ENCODE results near the gene CIDEC. TPM values are rescaled to one million over a fixed set of nuclear protein-coding genes. Genes with fewer than 3 reads are reported as not detected.
A peak's percentile ranks its signal among the peaks of the same experiment; 100 is the strongest.
"Not testable (repeated sequence)": the region's sequence is repeated elsewhere in the genome, so short reads cannot be mapped to it uniquely, and the experiment has no call there.

The CIDEC gene
- polyA plus RNA-seq, 1 experiment = 0.09 TPM

GRCh38 chr3:9848860-9849259 is 31.2 kb downstream of the CIDEC start:
- POLR2A ChIA-PET; DNase-seq (ENCODE audit: low read depth); H3K4me3 ChIP-seq (ENCODE audit: low read depth, low read length); H3K36me3 ChIP-seq (ENCODE audit: control insufficient read depth, insufficient read depth, low read length); H3K27me3 ChIP-seq (ENCODE audit: control insufficient read depth, insufficient read depth, low read length): not testable (repeated sequence)
- TF ChIP-seq, protein P1, sequence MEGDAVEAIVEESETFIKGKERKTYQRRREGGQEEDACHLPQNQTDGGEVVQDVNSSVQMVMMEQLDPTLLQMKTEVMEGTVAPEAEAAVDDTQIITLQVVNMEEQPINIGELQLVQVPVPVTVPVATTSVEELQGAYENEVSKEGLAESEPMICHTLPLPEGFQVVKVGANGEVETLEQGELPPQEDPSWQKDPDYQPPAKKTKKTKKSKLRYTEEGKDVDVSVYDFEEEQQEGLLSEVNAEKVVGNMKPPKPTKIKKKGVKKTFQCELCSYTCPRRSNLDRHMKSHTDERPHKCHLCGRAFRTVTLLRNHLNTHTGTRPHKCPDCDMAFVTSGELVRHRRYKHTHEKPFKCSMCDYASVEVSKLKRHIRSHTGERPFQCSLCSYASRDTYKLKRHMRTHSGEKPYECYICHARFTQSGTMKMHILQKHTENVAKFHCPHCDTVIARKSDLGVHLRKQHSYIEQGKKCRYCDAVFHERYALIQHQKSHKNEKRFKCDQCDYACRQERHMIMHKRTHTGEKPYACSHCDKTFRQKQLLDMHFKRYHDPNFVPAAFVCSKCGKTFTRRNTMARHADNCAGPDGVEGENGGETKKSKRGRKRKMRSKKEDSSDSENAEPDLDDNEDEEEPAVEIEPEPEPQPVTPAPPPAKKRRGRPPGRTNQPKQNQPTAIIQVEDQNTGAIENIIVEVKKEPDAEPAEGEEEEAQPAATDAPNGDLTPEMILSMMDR (IDR thresholded peaks at IDR 0.05; ENCODE audit: insufficient read depth, low read depth, low read length) = peak; percentile 53
- CTCF ChIA-PET = interaction anchor here (0.6 to 1.5 kb wide), 9 partner anchors 35 to 373 kb away, joined by 3 to 6 read pairs (median 3); no protein-coding TSS in a partner anchor

GRCh38 chr3:9847870-9848269 is 32.2 kb downstream of the CIDEC start:
- H3K4me3 ChIP-seq (ENCODE audit: low read depth, low read length); H3K27me3 ChIP-seq (ENCODE audit: control insufficient read depth, insufficient read depth, low read length); DNase-seq (ENCODE audit: low read depth); POLR2A ChIA-PET; H3K36me3 ChIP-seq (ENCODE audit: control insufficient read depth, insufficient read depth, low read length): not testable (repeated sequence)
- CTCF ChIA-PET = interaction anchor here (0.6 to 1.4 kb wide), 3 partner anchors 44 to 85 kb away, joined by 3 to 4 read pairs (median 3); no protein-coding TSS in a partner anchor

- no peak overlapping the region for H3K4me3 ChIP-seq (ENCODE audit: low read depth, low read length)
- no peaks in the 10 kb centered on the region for H3K36me3 ChIP-seq (ENCODE audit: control insufficient read depth, insufficient read depth, low read length)
- no peaks in the 10 kb centered on the region; the same call in 1 of the 2 replicates for H3K27me3 ChIP-seq (ENCODE audit: control insufficient read depth, insufficient read depth, low read length)
- ChIA-PET POLR2A (no interaction called here), CTCF (no interaction called here)
- TF ChIP-seq, protein P1 (IDR thresholded peaks at IDR 0.05; ENCODE audit: insufficient read depth, low read depth, low read length) = no peak
- no peak for DNase-seq (ENCODE audit: low read depth)
These were observed 33.0 kb downstream of the CIDEC start for GRCh38 chr3:9846931-9847488.

GRCh38 chr3:9846231-9846630 is 33.8 kb downstream of the CIDEC start:
- ChIA-PET CTCF (interaction anchor here (0.5 to 1.8 kb wide), 3 partner anchors 100 to 405 kb away, joined by 3 to 7 read pairs (median 3); no protein-coding TSS in a partner anchor), POLR2A (no interaction called here)
- H3K4me3 ChIP-seq (ENCODE audit: low read depth, low read length) = no peak overlapping the region
- no peaks in the 10 kb centered on the region for H3K27me3 ChIP-seq (ENCODE audit: control insufficient read depth, insufficient read depth, low read length)
- TF ChIP-seq, protein P1 (IDR thresholded peaks at IDR 0.05; ENCODE audit: insufficient read depth, low read depth, low read length) = no peak
- no peak for DNase-seq (ENCODE audit: low read depth)
- H3K36me3 ChIP-seq (ENCODE audit: control insufficient read depth, insufficient read depth, low read length) = peaks cover 3% of the 10 kb centered on the region

DNA sequence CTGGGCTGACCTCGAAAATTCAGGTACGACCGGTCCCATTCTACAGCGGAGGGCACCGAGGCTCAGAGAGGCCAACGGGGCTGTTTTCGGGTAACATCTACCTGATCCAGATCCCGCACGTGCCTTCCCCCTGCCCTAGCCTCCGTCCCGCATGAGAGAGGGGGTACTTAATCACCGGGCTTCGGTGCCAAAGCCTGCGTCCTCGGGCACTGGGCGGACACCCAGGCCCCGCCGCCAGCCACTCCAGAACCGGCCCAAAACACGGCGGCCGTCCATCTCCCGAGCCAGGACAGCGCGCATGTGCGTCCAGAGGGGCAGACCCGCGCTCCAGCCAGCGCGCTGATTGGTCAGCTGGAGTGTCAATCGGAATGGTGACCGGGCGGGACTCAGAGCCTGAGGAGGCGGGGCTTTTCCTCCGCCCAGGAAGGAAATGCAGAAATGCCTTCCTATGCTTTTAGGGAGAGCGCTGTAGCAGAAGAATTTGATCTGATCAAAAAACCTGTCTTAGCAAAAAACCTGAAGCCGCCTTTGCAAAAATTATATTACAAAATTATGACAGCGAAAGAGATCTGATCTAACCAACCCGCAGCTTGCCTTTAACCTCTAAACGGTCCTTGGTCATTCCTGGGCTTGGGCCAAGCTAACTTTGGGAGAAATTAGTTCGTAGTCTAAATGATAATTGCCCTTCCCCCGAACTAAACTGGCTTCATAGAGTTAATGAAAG is 36.2 kb downstream of the CIDEC start, which contains the start of gene RPUSD3:
Gene RPUSD3, minus strand, starts transcription at position 294 of the 724 bp plus-strand sequence. Its CDS starts 18 bp downstream, at position 276.
- CTCF ChIA-PET = interaction anchor here (0.9 to 2.7 kb wide), 3 partner anchors 71 to 103 kb away, joined by 5 to 10 read pairs (median 10); partner anchors contain the start of gene CRELD1
- POLR2A ChIA-PET = interaction anchor here (0.6 to 0.7 kb wide), 2 partner anchors 11 to 73 kb away, joined by 3 to 4 read pairs; no protein-coding TSS in a partner anchor
- TF ChIP-seq, protein P1 (IDR thresholded peaks at IDR 0.05; ENCODE audit: insufficient read depth, low read depth, low read length) = no peak
- Histone ChIP-seq H3K36me3 (ENCODE audit: control insufficient read depth, insufficient read depth, low read length) (peaks cover 7% of the 10 kb centered on the region), H3K4me3 (ENCODE audit: low read depth, low read length) (peak within 1 kb of the TSS; percentile 78), H3K27me3 (ENCODE audit: control insufficient read depth, insufficient read depth, low read length) (no peaks in the 10 kb centered on the region)
- peak; percentile 67 for DNase-seq (ENCODE audit: low read depth)

Measured in BJ (cell line).